ENCODE results near the gene NHSL2. TPM values are rescaled to one million over a fixed set of nuclear protein-coding genes. Genes with fewer than 3 reads are reported as not detected.

NHSL2 gene
- total RNA-seq, 1 experiment from 2014 or later = not detected

- Histone ChIP-seq H4K20me1 (ENCODE audit: insufficient read depth) (no peaks in the 10 kb centered on the region), H3K4me2 (no peak overlapping the region), H2AFZ (no peak overlapping the region), H3F3A (ENCODE audit: insufficient read depth, low read depth) (no peaks in the 10 kb centered on the region), H3K27me3 (ENCODE audit: insufficient read depth, low read depth) (peaks cover 12% of the 10 kb centered on the region; the same call in 1 of the 2 replicates), H3K4me3 (no peak overlapping the region), H3K9me2 (ENCODE audit: insufficient read depth) (no peaks in the 10 kb centered on the region), H3K9me3 (ENCODE audit: insufficient read depth, low read depth) (no peaks in the 10 kb centered on the region), H3K4me1 (replicated peaks; ENCODE audit: insufficient read depth) (no peaks in the 10 kb centered on the region), H3K79me2 (ENCODE audit: low read depth) (no peaks in the 10 kb centered on the region), H3K27ac (no peak overlapping the region), H3K36me3 (ENCODE audit: low read depth) (no peaks in the 10 kb centered on the region)
- intact Hi-C loops (cut with micrococcal nuclease; ENCODE audit: unreplicated experiment) = loop anchor here (1.0 to 5.0 kb wide), 3 partner anchors 108 to 268 kb away; no protein-coding TSS in a partner anchor
- POLR2A ChIA-PET (ENCODE audit: unreplicated experiment) = no interaction called here
- no TSS peak for BruUV-seq (replicated peaks)
- no peak for DNase-seq
- TF ChIP-seq CTCF (conservative IDR thresholded peaks at IDR 0.05) (no peak), EZH2 (IDR thresholded peaks at IDR 0.05; ENCODE audit: low read depth) (no peak)
- CTCF ChIA-PET = no interaction called here
Observed at GRCh38 chrX:72125331-72126047, 214.8 kb downstream of the NHSL2 start.

GRCh38 chrX:72126048-72126415, 215.4 kb downstream of the NHSL2 start:
- BruUV-seq (replicated peaks) = no TSS peak
- no peaks in the 10 kb centered on the region for H3K4me1 ChIP-seq (replicated peaks; ENCODE audit: insufficient read depth)
- no peaks in the 10 kb centered on the region for H3K36me3 ChIP-seq (ENCODE audit: low read depth)
- H4K20me1 ChIP-seq (ENCODE audit: insufficient read depth) = no peaks in the 10 kb centered on the region
- ChIA-PET POLR2A (ENCODE audit: unreplicated experiment) (no interaction called here), CTCF (no interaction called here)
- H3K4me3 ChIP-seq = no peak overlapping the region
- H2AFZ ChIP-seq = no peak overlapping the region
- intact Hi-C loops (cut with micrococcal nuclease; ENCODE audit: unreplicated experiment) = loop anchor here (1.0 to 5.0 kb wide), 3 partner anchors 109 to 269 kb away; no protein-coding TSS in a partner anchor
- no peaks in the 10 kb centered on the region for H3K9me2 ChIP-seq (ENCODE audit: insufficient read depth)
- H3K27ac ChIP-seq = no peak overlapping the region
- H3K4me2 ChIP-seq = no peak overlapping the region
- no peak for TF ChIP-seq EZH2 (IDR thresholded peaks at IDR 0.05; ENCODE audit: low read depth)
- no peaks in the 10 kb centered on the region for H3K9me3 ChIP-seq (ENCODE audit: insufficient read depth, low read depth)
- no peak for DNase-seq
- no peaks in the 10 kb centered on the region for H3K79me2 ChIP-seq (ENCODE audit: low read depth)
- H3F3A ChIP-seq (ENCODE audit: insufficient read depth, low read depth) = no peaks in the 10 kb centered on the region
- peaks cover 17% of the 10 kb centered on the region; the same call in 1 of the 2 replicates for H3K27me3 ChIP-seq (ENCODE audit: insufficient read depth, low read depth)

GRCh38 chrX:72126539-72127140, 216.0 kb downstream of the NHSL2 start:
- Histone ChIP-seq H3K36me3 (ENCODE audit: low read depth) (no peaks in the 10 kb centered on the region), H4K20me1 (ENCODE audit: insufficient read depth) (no peaks in the 10 kb centered on the region), H2AFZ (no peak overlapping the region), H3K27me3 (ENCODE audit: insufficient read depth, low read depth) (peaks cover 17% of the 10 kb centered on the region; the same call in 1 of the 2 replicates), H3K4me3 (no peak overlapping the region), H3K4me1 (replicated peaks; ENCODE audit: insufficient read depth) (no peaks in the 10 kb centered on the region), H3K27ac (no peak overlapping the region), H3F3A (ENCODE audit: insufficient read depth, low read depth) (no peaks in the 10 kb centered on the region), H3K4me2 (no peak overlapping the region), H3K9me2 (ENCODE audit: insufficient read depth) (no peaks in the 10 kb centered on the region), H3K79me2 (ENCODE audit: low read depth) (no peaks in the 10 kb centered on the region), H3K9me3 (ENCODE audit: insufficient read depth, low read depth) (no peaks in the 10 kb centered on the region)
- BruUV-seq (replicated peaks) = no TSS peak
- POLR2A ChIA-PET (ENCODE audit: unreplicated experiment) = no interaction called here
- intact Hi-C loops (cut with micrococcal nuclease; ENCODE audit: unreplicated experiment) = loop anchor here (1.0 to 5.0 kb wide), 3 partner anchors 109 to 269 kb away; no protein-coding TSS in a partner anchor
- TF ChIP-seq EZH2 (IDR thresholded peaks at IDR 0.05; ENCODE audit: low read depth) = no peak
- TF ChIP-seq CTCF (conservative IDR thresholded peaks at IDR 0.05) = peak; percentile 81
- CTCF ChIA-PET = interaction anchor here (0.7 kb wide), 1 partner anchor 127 kb away, joined by 4 read pairs; no protein-coding TSS in a partner anchor
- peak in 1 of 2 experiments; percentile 73 for DNase-seq

Data from PC-9 (cell line).